DMS 273 treated with DMSO at 0.1 percent for 48 hours (cell line): ENCODE data around the gene MIF4GD.
"Not testable (repeated sequence)": the region's sequence is repeated elsewhere in the genome, so short reads cannot be mapped to it uniquely, and the experiment has no call there.

Experiments
- DNase-seq: peaks from one replicate; lab custom pipeline; 2025; lab: John Stamatoyannopoulos, UW

MIF4GD gene

GRCh38 chr17:75288770-75289114, 17.7 kb upstream of the MIF4GD start:
- peak; percentile 42 for DNase-seq

GRCh38 chr17:75288359-75288758, 17.3 kb upstream of the MIF4GD start:
- DNase-seq = no peak

- no peak for DNase-seq
These were observed 16.2 kb upstream of the MIF4GD start for GRCh38 chr17:75287221-75287620.

- no peak for DNase-seq
These were observed 14.1 kb upstream of the MIF4GD start for GRCh38 chr17:75285123-75285522.

GRCh38 chr17:75280189-75280588, 9.2 kb upstream of the MIF4GD start:
- DNase-seq = not testable (repeated sequence)

- DNase-seq = no peak
These were observed 6.6 kb upstream of the MIF4GD start for GRCh38 chr17:75277664-75278071.

- no peak for DNase-seq
These were observed 3.1 kb upstream of the MIF4GD start for GRCh38 chr17:75273977-75274708.

GRCh38 chr17:75272848-75273184, 1.8 kb upstream of the MIF4GD start:
- peak; percentile 59 for DNase-seq

- peak; percentile 60 for DNase-seq
These were observed 1.2 kb upstream of the MIF4GD start for GRCh38 chr17:75271955-75272847.

GRCh38 chr17:75271233-75271954, 363 bp upstream of the MIF4GD start:
- no peak for DNase-seq

- DNase-seq = peak; percentile 58
These were observed 639 bp downstream of the MIF4GD start for GRCh38 chr17:75270218-75270965.

- DNase-seq = no peak
These were observed 1.2 kb downstream of the MIF4GD start for GRCh38 chr17:75269844-75270217.

- DNase-seq = no peak
These were observed 3.4 kb downstream of the MIF4GD start for GRCh38 chr17:75267411-75268232.

GRCh38 chr17:75267153-75267410, 3.9 kb downstream of the MIF4GD start:
- DNase-seq = no peak

GRCh38 chr17:75266316-75267152, 4.5 kb downstream of the MIF4GD start:
- DNase-seq = no peak

- DNase-seq = no peak
These were observed 5.3 kb downstream of the MIF4GD start for GRCh38 chr17:75265614-75266315.

GRCh38 chr17:75263055-75263454, 8.0 kb downstream of the MIF4GD start:
- DNase-seq = no peak

- no peak for DNase-seq
These were observed 8.9 kb downstream of the MIF4GD start for GRCh38 chr17:75262112-75262606.

- peak; percentile 79 for DNase-seq
These were observed 9.5 kb downstream of the MIF4GD start, which contains the start of the genes GGA3 and MRPS7 for GRCh38 chr17:75261336-75262111. Gene GGA3, minus strand, starts transcription at chr17:75261606. Its CDS starts 19 bp downstream, at chr17:75261587. Gene MRPS7, plus strand, starts transcription at chr17:75261879. Its CDS starts 22 bp downstream, at chr17:75261901.
